Testis (tissue), 2 donors: Measurements from ENCODE around the gene ZNF627.

Experiments
- POLR2A ChIP-seq: fragments of 450-650 bp; IDR thresholded peaks from one replicate; pipeline ENCODE4 v1.6.1; 2017; ENCODE audit warnings: antibody characterized with exemption, mild to moderate bottlenecking, moderate library complexity
- TF ChIP-seq, protein P1 (sequence below), 3 experiments: fragments of 450-650 bp in 2 of 3; fragments of 200-600 bp in 1 of 3; sonication (generic) in 1 of 3; IDR thresholded peaks; one replicate each; pipeline ENCODE4 v1.5.1; 2016 to 2019; ENCODE audit warnings: antibody characterized with exemption in 3 of 3, mild to moderate bottlenecking in 2 of 3, moderate library complexity in 1 of 3

DNA sequence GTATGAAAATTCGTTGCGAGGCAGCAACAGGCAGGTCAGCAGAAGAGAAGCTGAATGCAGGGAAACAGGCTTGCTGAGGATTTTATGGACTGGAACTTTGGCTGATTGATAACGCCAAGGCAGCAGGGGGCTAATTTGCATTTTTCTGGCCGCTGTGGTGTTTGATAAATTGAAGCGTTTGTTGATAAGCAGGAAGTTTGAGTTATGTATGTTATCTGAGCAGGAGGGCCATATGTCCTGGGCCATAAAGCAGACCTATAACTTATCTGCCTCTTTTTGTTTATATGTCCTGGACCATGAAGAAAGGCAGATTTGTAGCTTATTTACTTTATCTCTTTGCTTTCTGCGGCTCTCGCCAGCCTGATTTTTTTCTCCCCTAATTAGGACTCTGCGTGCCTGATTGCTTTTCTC is 65.9 kb downstream of the ZNF627 start:
- TF ChIP-seq, protein P1, sequence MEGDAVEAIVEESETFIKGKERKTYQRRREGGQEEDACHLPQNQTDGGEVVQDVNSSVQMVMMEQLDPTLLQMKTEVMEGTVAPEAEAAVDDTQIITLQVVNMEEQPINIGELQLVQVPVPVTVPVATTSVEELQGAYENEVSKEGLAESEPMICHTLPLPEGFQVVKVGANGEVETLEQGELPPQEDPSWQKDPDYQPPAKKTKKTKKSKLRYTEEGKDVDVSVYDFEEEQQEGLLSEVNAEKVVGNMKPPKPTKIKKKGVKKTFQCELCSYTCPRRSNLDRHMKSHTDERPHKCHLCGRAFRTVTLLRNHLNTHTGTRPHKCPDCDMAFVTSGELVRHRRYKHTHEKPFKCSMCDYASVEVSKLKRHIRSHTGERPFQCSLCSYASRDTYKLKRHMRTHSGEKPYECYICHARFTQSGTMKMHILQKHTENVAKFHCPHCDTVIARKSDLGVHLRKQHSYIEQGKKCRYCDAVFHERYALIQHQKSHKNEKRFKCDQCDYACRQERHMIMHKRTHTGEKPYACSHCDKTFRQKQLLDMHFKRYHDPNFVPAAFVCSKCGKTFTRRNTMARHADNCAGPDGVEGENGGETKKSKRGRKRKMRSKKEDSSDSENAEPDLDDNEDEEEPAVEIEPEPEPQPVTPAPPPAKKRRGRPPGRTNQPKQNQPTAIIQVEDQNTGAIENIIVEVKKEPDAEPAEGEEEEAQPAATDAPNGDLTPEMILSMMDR (IDR thresholded peaks at IDR 0.05): no peak
- no peak for TF ChIP-seq POLR2A
